SK-N-SH (cell line): ENCODE results near the gene PRRC2A. TPM values are rescaled to one million over a fixed set of nuclear protein-coding genes. Genes with fewer than 3 reads are reported as not detected.

Experiments
- CTCF ChIA-PET: fragments of 300-600, 350-600 bp; formaldehyde crosslinking; extraction: SDS; loops from one replicate; lab custom pipeline; 2021; lab: Yijun Ruan, JAX
- POLR2A ChIA-PET: fragments of 350-600 bp; sonication (Branson Sonifier 250); formaldehyde crosslinking; extraction: SDS; loops from one replicate; lab custom pipeline; 2020; ENCODE audit warnings: antibody characterized with exemption, inconsistent platforms; lab: Yijun Ruan, JAX
- DNase-seq: peaks from one replicate; pipeline ENCODE4 v3.0.0; 2012
- H2AFZ ChIP-seq: fragments of 200-600 bp; sonication (generic); 2 replicates; pipeline ENCODE4 v1.8.1; 2016; ENCODE audit warnings: antibody characterized with exemption, mild to moderate bottlenecking, low read depth
- H3F3A ChIP-seq: fragments of 200-600 bp; sonication (generic); replicated peaks from 2 replicates; pipeline ENCODE3; 2016; ENCODE audit warnings: antibody characterized with exemption, mild to moderate bottlenecking; ENCODE audit not compliant: insufficient read depth
- H3K27ac ChIP-seq, 2 experiments: fragments of 200-500 bp in 1 of 2; fragments of 200-600 bp in 1 of 2; sonication (Bioruptor generic) in 1 of 2; sonication (generic), shearing (Covaris generic) in 1 of 2; 2 replicates each; pipeline versions ENCODE4 v1.5.1 to v1.6.1; 2014 to 2016; ENCODE audit warnings: low read depth in 2 of 2, inconsistent platforms in 1 of 2, low read length in 1 of 2, mild to moderate bottlenecking in 1 of 2, mixed read lengths in 1 of 2
- H3K27me3 ChIP-seq: fragments of 200-600 bp; sonication (generic), shearing (Covaris generic); 2 replicates; pipeline ENCODE4 v1.6.1; 2016; ENCODE audit warnings: mixed run types; ENCODE audit not compliant: insufficient read depth
- H3K36me3 ChIP-seq, 2 experiments: fragments of 200-500 bp in 1 of 2; fragments of 200-600 bp in 1 of 2; sonication (Bioruptor generic) in 1 of 2; sonication (generic) in 1 of 2; replicated peaks in 1 of 2; 2 replicates each; pipeline versions ENCODE3 to v1.5.1; 2014 to 2016; ENCODE audit warnings: low read length in 1 of 2, mild to moderate bottlenecking in 1 of 2; ENCODE audit not compliant: insufficient read depth in 2 of 2, control insufficient read depth in 1 of 2
- H3K4me1 ChIP-seq, 2 experiments: fragments of 200-500 bp in 1 of 2; fragments of 200-600 bp in 1 of 2; sonication (Bioruptor generic) in 1 of 2; sonication (generic), shearing (Covaris generic) in 1 of 2; 2 replicates each; pipeline versions ENCODE4 v1.5.1 to v1.6.1; 2014 to 2016; ENCODE audit warnings: low read depth in 1 of 2, low read length in 1 of 2, mixed run types in 1 of 2; ENCODE audit not compliant: insufficient read depth in 2 of 2, control insufficient read depth in 1 of 2
- H3K4me2 ChIP-seq: fragments of 200-600 bp; sonication (generic), shearing (Covaris generic); 2 replicates; pipeline ENCODE4 v1.6.1; 2017; ENCODE audit warnings: mixed run types
- H3K4me3 ChIP-seq, 2 experiments: fragments of 200-500 bp in 1 of 2; fragments of 200-600 bp in 1 of 2; sonication (Bioruptor generic) in 1 of 2; sonication (generic), shearing (Covaris generic) in 1 of 2; 2 replicates each; pipeline versions ENCODE4 v1.5.1 to v1.8.1; 2014 to 2016; ENCODE audit warnings: low read depth in 2 of 2, inconsistent platforms in 1 of 2, low read length in 1 of 2, mild to moderate bottlenecking in 1 of 2, mixed read lengths in 1 of 2, moderate library complexity in 1 of 2
- H3K79me2 ChIP-seq: fragments of 200-600 bp; sonication (generic); 2 replicates; pipeline ENCODE4 v1.8.1; 2017; ENCODE audit warnings: mild to moderate bottlenecking; ENCODE audit not compliant: insufficient read depth
- H3K9ac ChIP-seq: fragments of 200-600 bp; sonication (generic); 2 replicates; pipeline ENCODE4 v1.6.1; 2017; ENCODE audit warnings: mixed run types
- H3K9me2 ChIP-seq: fragments of 200-600 bp; sonication (generic); 2 replicates; pipeline ENCODE4 v1.6.1; 2017; ENCODE audit warnings: mixed run types
- H3K9me3 ChIP-seq: fragments of 200-600 bp; sonication (generic); 2 replicates; pipeline ENCODE4 v1.6.1; 2017; ENCODE audit warnings: mixed run types, mild to moderate bottlenecking, moderate library complexity
- H4K20me1 ChIP-seq: fragments of 200-600 bp; sonication (generic); 2 replicates; pipeline ENCODE4 v1.6.1; 2017; ENCODE audit warnings: mild to moderate bottlenecking, mixed run types; ENCODE audit not compliant: insufficient read depth
- ELF1 ChIP-seq: IDR thresholded peaks from 2 replicates; pipeline ENCODE4 v1.4.0; 2012
- EZH2phosphoT487 ChIP-seq: fragments of 200-600 bp; sonication (generic); IDR thresholded peaks from 2 replicates; pipeline ENCODE4 v1.6.1; 2017; ENCODE audit warnings: low read depth, mixed run types, mild to moderate bottlenecking, antibody characterized with exemption, moderate library complexity, borderline replicate concordance
- GABPA ChIP-seq: IDR thresholded peaks from 2 replicates; pipeline ENCODE4 v1.4.0; 2012; ENCODE audit warnings: low read depth, mild to moderate bottlenecking
- GATA2 ChIP-seq: sonication (generic); formaldehyde crosslinking; IDR thresholded peaks from 2 replicates; pipeline ENCODE4 v1.5.0; 2020; ENCODE audit warnings: mild to moderate bottlenecking, missing genetic modification reagents
- JUND ChIP-seq: IDR thresholded peaks from 2 replicates; pipeline ENCODE4 v1.4.0; 2012
- MXI1 ChIP-seq: IDR thresholded peaks from 2 replicates; pipeline ENCODE4 v1.6.1; 2012; ENCODE audit warnings: mild to moderate bottlenecking, low read depth, low read length, improper control_type of control experiment
- NFIC ChIP-seq: IDR thresholded peaks from 2 replicates; pipeline ENCODE4 v1.4.0; 2012; ENCODE audit warnings: borderline replicate concordance
- NRF1 ChIP-seq: IDR thresholded peaks from 2 replicates; pipeline ENCODE4 v1.6.1; 2012; ENCODE audit warnings: low read depth, mild to moderate bottlenecking, low read length
- RCOR1 ChIP-seq: fragments of 150-350 bp; IDR thresholded peaks from 2 replicates; pipeline ENCODE4 v1.6.1; 2017; ENCODE audit warnings: antibody characterized with exemption, low read length
- RFX5 ChIP-seq: IDR thresholded peaks from 2 replicates; pipeline ENCODE4 v1.6.1; 2012; ENCODE audit warnings: mild to moderate bottlenecking, improper control_type of control experiment, low read length
- RXRA ChIP-seq: IDR thresholded peaks from 2 replicates; pipeline ENCODE4 v1.4.0; 2012; ENCODE audit warnings: low read depth, mild to moderate bottlenecking, borderline replicate concordance
- TCF12 ChIP-seq: IDR thresholded peaks from 2 replicates; pipeline ENCODE4 v1.4.0; 2012
- TEAD4 ChIP-seq: IDR thresholded peaks from 2 replicates; pipeline ENCODE4 v1.4.0; 2012; ENCODE audit warnings: mild to moderate bottlenecking, borderline replicate concordance; ENCODE audit not compliant: insufficient read depth
- YY1 ChIP-seq: IDR thresholded peaks from 2 replicates; pipeline ENCODE4 v1.4.0; 2012; ENCODE audit warnings: low read depth, mild to moderate bottlenecking
- WGBS: methylation state at CpG from one replicate; pipeline ENCODE4 v1.1.6; 2017; ENCODE audit warnings: low lambda C conversion rate; 5-methylcytosine and 5-hydroxymethylcytosine counted together
- polyA plus RNA-seq, 3 experiments: library from polyadenylated mRNA; depleted of rRNA; stranded (reverse); fragments of >200 nt; gene quantifications; 2 replicates each; pipeline ENCODE4 v1.2.3, GENCODE V29; 2012
- TF ChIP-seq, protein P1 (sequence below): IDR thresholded peaks from 2 replicates; pipeline ENCODE4 v1.4.0; 2012; ENCODE audit warnings: low read depth, borderline replicate concordance
- TF ChIP-seq, protein P2 (sequence below): IDR thresholded peaks from 2 replicates; pipeline ENCODE4 v1.6.1; 2012; ENCODE audit warnings: mild to moderate bottlenecking, low read depth, low read length, moderate library complexity
- TF ChIP-seq, protein P3 (sequence below): IDR thresholded peaks from 2 replicates; pipeline ENCODE4 v1.4.0; 2012; ENCODE audit warnings: low read depth

The PRRC2A gene
- polyA plus RNA-seq, 1 of the 3 experiments (the other 2 are of a cell fraction) = 76.1 TPM

DNA sequence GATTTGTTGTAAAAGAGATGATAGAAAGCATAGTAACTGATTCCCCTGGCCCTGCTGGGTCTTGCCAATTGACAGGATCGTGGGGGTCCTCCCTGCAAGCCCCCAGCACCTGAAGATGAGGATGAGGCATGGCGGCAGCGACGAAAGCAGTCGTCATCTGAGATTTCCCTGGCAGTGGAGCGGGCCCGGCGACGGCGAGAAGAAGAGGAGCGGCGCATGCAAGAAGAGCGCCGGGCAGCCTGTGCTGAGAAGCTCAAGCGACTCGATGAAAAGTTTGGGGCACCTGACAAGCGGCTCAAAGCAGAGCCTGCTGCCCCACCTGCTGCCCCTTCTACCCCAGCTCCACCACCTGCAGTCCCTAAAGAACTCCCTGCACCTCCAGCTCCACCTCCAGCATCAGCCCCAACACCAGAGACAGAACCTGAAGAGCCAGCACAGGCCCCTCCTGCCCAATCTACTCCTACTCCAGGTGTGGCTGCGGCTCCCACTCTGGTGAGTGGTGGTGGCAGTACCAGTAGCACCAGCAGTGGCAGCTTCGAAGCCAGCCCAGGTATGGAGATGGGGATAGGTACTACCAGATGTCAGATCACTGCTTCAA, 7.3 kb downstream of the PRRC2A start:
- H3K27me3 ChIP-seq = no peaks in the 10 kb centered on the region
- H3K36me3 ChIP-seq = peaks cover 93 to 94% of the 10 kb centered on the region in 2 experiments
- peaks cover 4% of the 10 kb centered on the region for H3F3A ChIP-seq
- H3K4me1 ChIP-seq = peaks cover 2% of the 10 kb centered on the region in 2 experiments; a peak in 2 of 4 replicates
- no peaks in the 10 kb centered on the region for H3K9me2 ChIP-seq
- CTCF ChIA-PET = interaction anchor here (0.6 kb wide), 1 partner anchor 18 kb away, joined by 3 read pairs; no protein-coding TSS in a partner anchor
- 98% methylated on average over 18 of the region's 19 CpGs for WGBS
- TF ChIP-seq GABPA = no peak
- peak; percentile 19 for DNase-seq
- peaks cover 61% of the 10 kb centered on the region for H3K79me2 ChIP-seq
- H3K27ac ChIP-seq = no peak overlapping the region
- H3K4me3 ChIP-seq = no peak overlapping the region
- peaks cover 30% of the 10 kb centered on the region for H4K20me1 ChIP-seq
- no peak overlapping the region for H3K9ac ChIP-seq
- H2AFZ ChIP-seq = no peak overlapping the region
- no peak overlapping the region for H3K4me2 ChIP-seq
- H3K9me3 ChIP-seq = no peaks in the 10 kb centered on the region
- POLR2A ChIA-PET = interaction anchor here (1.3 kb wide), 1 partner anchor 11 kb away, joined by 6 read pairs; no protein-coding TSS in a partner anchor

DNA sequence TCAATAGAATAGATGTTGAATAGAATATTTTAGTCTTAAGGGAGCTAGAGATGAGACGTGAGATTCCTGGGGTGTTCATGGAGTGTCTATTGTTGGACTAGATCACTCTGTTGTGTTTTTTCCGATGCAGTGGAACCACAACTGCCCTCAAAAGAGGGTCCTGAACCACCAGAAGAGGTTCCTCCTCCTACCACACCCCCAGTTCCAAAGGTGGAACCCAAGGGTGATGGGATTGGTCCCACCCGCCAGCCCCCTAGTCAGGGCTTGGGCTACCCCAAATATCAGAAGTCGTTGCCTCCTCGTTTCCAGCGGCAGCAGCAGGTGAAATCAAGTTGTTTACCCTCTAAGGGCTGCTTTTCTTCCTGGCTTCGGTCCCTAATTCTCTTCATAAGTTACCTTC, 8.5 kb downstream of the PRRC2A start:
- peaks cover 13% of the 10 kb centered on the region for H3F3A ChIP-seq
- H3K4me2 ChIP-seq = no peak overlapping the region
- WGBS = 89% methylated on average over 7 of the region's 7 CpGs
- no peaks in the 10 kb centered on the region for H3K27me3 ChIP-seq
- H3K79me2 ChIP-seq = peaks cover 49% of the 10 kb centered on the region
- peaks cover 81 to 96% of the 10 kb centered on the region in 2 experiments for H3K36me3 ChIP-seq
- peaks cover 19% of the 10 kb centered on the region for H4K20me1 ChIP-seq
- H3K9me2 ChIP-seq = no peaks in the 10 kb centered on the region
- no peaks in the 10 kb centered on the region; a peak in 1 of 4 replicates for H3K4me1 ChIP-seq
- H3K27ac ChIP-seq = no peak overlapping the region
- TF ChIP-seq ELF1 (no peak), TCF12 (no peak), RFX5 (no peak), YY1 (no peak), MXI1 (no peak), JUND (no peak), RCOR1 (no peak), NRF1 (no peak), GABPA (no peak), TEAD4 (no peak), RXRA (no peak), NFIC (no peak), EZH2phosphoT487 (no peak), GATA2 (no peak)
- TF ChIP-seq, protein P1, sequence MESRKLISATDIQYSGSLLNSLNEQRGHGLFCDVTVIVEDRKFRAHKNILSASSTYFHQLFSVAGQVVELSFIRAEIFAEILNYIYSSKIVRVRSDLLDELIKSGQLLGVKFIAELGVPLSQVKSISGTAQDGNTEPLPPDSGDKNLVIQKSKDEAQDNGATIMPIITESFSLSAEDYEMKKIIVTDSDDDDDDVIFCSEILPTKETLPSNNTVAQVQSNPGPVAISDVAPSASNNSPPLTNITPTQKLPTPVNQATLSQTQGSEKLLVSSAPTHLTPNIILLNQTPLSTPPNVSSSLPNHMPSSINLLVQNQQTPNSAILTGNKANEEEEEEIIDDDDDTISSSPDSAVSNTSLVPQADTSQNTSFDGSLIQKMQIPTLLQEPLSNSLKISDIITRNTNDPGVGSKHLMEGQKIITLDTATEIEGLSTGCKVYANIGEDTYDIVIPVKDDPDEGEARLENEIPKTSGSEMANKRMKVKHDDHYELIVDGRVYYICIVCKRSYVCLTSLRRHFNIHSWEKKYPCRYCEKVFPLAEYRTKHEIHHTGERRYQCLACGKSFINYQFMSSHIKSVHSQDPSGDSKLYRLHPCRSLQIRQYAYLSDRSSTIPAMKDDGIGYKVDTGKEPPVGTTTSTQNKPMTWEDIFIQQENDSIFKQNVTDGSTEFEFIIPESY = no peak
- TF ChIP-seq, protein P2, sequence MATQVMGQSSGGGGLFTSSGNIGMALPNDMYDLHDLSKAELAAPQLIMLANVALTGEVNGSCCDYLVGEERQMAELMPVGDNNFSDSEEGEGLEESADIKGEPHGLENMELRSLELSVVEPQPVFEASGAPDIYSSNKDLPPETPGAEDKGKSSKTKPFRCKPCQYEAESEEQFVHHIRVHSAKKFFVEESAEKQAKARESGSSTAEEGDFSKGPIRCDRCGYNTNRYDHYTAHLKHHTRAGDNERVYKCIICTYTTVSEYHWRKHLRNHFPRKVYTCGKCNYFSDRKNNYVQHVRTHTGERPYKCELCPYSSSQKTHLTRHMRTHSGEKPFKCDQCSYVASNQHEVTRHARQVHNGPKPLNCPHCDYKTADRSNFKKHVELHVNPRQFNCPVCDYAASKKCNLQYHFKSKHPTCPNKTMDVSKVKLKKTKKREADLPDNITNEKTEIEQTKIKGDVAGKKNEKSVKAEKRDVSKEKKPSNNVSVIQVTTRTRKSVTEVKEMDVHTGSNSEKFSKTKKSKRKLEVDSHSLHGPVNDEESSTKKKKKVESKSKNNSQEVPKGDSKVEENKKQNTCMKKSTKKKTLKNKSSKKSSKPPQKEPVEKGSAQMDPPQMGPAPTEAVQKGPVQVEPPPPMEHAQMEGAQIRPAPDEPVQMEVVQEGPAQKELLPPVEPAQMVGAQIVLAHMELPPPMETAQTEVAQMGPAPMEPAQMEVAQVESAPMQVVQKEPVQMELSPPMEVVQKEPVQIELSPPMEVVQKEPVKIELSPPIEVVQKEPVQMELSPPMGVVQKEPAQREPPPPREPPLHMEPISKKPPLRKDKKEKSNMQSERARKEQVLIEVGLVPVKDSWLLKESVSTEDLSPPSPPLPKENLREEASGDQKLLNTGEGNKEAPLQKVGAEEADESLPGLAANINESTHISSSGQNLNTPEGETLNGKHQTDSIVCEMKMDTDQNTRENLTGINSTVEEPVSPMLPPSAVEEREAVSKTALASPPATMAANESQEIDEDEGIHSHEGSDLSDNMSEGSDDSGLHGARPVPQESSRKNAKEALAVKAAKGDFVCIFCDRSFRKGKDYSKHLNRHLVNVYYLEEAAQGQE = no peak
- TF ChIP-seq, protein P3, sequence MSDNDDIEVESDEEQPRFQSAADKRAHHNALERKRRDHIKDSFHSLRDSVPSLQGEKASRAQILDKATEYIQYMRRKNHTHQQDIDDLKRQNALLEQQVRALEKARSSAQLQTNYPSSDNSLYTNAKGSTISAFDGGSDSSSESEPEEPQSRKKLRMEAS = no peak
- TF ChIP-seq, all 33 proteins: peak for 0
- no peak for DNase-seq
- ChIA-PET CTCF (no interaction called here), POLR2A (interaction anchor here (1.5 kb wide), 1 partner anchor 8 kb away, joined by 3 read pairs; the partner anchor contains the start of gene PRRC2A)
- Histone ChIP-seq H3K9me3 (no peaks in the 10 kb centered on the region), H3K9ac (no peak overlapping the region), H3K4me3 (no peak overlapping the region), H2AFZ (no peak overlapping the region)
